DMS79 (cell line): Measurements from ENCODE around the gene CCNE1.
"Not testable (repeated sequence)": the region's sequence is repeated elsewhere in the genome, so short reads cannot be mapped to it uniquely, and the experiment has no call there.

Experiments
- DNase-seq: peaks from one replicate; lab custom pipeline; 2025; lab: John Stamatoyannopoulos, UW

CCNE1 gene

GRCh38 chr19:29787281-29787680 lies 24.5 kb upstream of the CCNE1 start:
- no peak for DNase-seq

DNA sequence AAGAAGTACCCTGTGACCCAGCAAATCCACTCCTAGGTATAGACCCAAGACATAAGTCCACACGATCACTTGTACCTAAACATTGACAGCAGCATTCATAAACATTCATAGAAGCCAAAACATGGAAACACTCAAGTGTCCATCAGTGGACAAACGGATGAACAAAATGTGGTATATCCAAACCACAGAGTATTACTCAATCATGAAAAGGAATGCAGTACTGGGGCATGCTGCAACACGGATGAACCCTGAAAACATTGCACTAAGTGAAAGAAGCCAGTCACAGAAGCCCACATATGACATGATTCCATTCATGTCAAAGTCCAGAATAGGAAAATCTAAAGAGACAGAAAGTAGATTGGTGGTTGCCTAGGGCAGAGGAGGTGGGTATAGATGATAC lies 22.8 kb upstream of the CCNE1 start:
- no peak for DNase-seq

DNA sequence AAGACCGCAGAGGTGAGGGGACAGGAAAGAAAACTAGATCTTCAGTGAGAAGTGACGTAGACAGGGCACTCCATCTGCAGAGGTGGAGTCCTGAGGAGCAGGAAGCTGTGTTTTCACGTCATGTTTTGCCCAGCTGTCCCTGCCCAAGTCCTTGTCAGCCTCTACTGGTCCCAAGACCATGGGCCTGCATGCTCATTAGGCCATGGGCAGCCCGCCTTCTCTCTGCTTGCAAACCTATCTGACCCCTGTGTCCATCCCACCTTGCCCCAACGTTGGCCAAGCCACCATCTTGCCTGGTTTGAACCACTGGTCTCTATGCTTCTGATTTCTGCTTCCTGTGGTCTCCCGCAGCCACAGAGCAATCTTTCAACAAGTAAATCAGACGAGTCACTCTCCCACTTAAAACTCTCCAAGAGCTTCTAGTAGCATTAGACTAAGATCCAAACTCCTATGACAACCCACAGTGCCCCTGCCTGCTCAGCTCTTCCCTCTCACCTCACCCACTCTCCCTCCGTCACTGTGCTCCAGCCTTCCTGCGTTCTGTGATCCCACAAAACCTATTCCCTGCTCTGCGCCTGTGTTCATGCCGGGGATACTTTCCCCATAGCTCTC lies 18.6 kb upstream of the CCNE1 start:
- DNase-seq, result no peak

GRCh38 chr19:29794490-29794889 lies 17.3 kb upstream of the CCNE1 start:
- DNase-seq, result not testable (repeated sequence)

DNA sequence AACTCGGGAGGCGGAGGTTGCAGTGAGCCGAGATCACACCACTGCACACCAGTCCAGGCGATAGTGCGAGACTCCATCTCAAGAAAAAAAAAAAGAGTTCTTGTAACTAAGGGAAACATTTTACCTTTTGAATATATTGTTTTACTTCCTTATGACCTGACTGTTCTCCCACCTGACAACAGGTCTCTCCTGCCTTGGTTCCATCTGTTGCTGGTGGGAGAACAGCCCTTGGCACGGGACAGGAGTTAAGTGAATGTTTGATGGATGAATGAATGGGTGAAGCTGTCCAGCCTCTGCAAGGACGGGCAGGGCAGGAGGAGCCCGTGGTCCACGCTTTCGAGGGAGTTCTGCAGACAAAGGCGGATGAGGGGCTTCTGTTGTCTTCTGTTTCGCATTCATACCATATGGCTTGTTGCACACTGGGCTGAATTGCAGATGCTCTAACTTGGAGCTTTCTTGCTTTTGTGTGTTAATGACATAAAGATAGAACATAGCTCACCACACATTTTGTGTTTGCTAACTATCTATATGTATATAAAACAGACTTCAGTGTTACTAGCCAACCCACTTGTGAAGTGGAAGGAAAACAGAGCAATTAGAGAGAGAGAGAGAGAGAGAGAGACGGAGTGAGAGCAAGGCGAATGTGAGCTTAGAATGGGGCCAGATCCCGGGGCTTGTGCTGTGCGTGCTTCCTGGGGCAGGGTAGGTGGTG lies 16.2 kb upstream of the CCNE1 start:
- DNase-seq, result no peak

DNA sequence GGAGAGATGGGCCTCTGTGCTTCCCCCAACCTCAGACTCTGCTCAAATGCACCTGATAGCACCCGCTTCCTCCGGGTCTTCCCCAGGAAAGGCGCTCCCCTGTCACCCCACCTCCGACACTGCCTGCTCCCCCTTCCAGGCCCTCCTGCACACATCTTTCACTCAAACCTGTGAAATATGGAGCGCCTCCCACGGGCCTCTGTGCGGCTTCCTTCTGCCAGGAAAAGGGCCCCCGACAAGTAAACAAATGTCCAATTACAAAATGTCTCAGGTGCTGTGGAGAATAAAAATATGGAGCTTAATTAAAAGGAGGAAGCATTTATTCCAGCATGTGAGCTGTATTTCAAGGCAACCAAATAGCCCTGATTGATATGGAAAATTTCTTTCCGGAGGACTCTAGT lies 15.6 kb upstream of the CCNE1 start:
- DNase-seq, result no peak

- DNase-seq, result peak; percentile 40
Measured at GRCh38 chr19:29798774-29799497, 12.9 kb upstream of the CCNE1 start.

DNA sequence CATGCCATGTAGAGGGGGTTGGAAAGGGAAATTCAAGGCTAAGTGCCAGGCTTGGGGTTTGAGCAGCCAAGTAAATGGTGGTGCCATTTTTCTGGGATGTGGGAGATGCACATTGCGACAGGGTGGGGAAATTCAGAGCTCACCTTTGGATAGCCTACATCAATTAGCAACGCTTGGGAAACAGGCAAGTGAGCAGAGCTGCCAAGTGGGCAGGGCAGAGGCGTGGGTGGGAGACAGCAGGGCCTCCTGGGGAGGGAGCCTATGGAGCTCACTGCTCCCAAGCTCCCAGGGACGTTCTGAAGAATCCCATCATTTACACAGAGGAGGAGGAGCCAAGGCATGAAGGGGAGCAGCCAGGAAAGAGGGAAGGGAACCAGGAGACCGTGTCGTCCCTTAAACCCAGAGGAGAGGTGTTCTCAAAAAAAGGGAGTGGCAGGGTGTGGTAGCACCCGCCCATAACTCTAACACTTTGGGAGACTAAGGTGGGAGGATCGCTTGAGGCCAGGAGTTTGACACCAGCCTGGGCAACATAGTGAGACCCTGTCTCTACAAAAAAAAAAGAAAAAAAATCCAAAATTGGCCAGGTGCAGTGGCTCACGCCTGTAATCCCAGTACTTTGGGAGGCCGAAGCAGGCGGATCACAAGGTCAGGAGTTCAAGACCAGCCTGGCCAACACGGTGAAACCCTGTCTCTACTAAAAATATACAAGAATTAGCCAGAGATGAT lies 11.5 kb upstream of the CCNE1 start:
- no peak for DNase-seq

GRCh38 chr19:29803951-29804350 lies 7.8 kb upstream of the CCNE1 start:
- DNase-seq, result not testable (repeated sequence)

- no peak for DNase-seq
Measured at GRCh38 chr19:29804493-29804892, 7.3 kb upstream of the CCNE1 start.

DNA sequence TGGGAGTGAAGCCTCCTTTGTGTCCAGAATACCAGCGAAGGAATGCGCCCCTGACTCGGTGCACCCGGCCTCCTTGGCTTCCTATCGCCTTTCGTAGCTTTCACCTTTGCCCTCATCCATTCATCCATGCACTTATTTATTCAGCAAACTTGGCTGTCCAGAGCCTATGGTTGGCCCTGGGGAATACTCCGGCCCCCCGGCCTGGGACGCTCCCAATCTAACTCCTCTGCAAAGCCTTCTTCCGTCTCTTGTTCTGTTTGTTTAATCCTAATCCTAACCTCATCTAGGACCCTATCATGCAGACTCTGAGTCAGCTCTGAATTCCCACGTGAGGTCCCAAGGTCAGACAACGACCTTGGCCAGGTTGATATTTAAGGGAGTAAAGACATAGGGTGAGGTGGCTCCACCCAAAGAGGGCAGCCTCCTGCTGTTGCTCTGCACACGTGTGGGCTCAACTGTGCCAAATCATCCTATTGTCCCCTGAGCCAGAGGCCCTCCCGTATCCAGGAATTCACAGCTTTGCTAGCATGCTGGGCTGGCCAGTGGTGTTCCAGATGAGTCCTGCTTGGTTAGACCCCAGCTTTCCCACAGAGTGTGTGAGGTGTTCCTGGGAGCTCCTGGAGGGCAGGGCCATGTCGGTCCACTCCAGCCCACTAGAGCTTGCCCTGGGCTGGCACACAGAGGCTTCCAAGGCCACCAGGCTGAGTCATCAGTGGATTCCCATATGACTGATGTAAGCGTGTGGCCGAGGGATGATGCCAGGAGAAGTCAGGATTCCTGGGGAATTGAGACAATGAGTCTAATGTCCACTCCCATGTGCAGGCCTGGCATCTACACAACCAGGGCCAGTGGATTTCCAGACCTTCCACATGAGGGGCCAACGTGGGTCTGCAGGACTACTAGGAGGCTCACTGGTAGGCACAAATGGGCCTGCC lies 6.5 kb upstream of the CCNE1 start:
- no peak for DNase-seq

- no peak for DNase-seq
Measured at GRCh38 chr19:29806098-29806866, 5.5 kb upstream of the CCNE1 start.

GRCh38 chr19:29807178-29807577 lies 4.6 kb upstream of the CCNE1 start:
- no peak for DNase-seq

- no peak for DNase-seq
Measured at GRCh38 chr19:29807870-29808405, 3.9 kb upstream of the CCNE1 start.

DNA sequence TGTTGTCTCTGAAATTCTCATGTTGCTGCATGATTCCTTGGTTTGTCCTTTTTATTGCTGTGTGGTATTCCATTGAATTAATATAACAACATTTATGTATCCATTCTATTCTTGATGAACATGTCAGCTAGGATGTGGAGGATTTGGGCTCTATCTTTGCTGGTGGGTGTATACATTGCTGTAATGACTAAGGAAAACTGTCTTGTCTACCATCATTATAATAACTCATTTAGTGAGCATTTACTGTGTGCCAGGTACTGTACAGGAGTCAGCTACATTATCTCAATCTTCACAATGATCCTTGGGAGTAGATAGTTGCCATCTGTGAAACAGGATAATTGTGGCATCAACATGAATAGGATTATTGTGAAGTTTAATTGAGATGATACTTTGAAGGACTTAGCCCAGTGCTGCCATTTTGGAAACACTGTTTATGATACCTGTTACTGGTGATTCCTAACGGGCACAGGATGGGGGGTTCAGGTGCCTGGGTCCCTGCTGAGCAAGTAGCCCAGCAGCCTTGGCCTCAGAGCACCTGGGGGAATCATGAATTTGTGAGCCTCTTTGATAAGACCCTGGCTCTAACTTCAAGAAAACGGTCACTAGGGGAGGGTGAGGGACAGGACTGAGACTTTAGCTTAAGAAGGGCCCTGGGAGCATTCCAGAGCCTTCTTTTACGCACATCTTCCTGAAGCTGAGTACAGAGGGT lies 1.8 kb upstream of the CCNE1 start:
- DNase-seq, result no peak

GRCh38 chr19:29810504-29810871 lies 1.3 kb upstream of the CCNE1 start:
- no peak for DNase-seq

DNA sequence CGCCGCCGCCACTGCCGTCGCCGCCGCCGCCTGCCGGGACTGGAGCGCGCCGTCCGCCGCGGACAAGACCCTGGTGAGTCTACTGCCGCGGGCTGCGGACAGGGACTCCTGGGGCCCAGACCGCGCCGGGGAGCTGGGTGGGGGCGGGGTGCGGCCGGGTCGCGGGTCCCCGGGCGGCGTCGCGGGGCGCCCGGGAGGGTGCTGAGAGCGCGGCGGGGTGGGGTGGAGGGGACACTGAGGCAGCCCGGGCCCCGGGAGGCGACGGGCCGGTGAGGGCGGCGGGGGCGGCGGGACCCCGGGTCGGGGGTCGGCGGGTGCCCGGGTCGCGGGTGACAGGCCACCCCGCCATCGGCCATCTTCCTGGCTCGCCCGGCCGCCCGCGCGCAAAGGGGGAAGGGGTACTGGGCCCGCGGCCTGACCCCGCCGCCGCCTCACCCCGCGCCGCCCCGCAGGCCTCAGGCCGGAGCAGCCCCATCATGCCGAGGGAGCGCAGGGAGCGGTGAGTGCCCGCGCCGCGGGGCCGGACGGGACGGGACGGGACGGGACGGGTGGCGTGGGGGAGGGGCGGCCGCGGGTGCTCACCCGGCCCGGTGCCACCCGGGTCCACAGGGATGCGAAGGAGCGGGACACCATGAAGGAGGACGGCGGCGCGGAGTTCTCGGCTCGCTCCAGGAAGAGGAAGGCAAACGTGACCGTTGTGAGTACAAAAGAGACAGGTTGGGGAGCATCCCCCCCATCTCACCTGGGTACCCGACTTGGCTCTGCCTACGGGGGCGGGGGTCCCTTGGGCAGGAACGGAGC lies 489 bp downstream of the CCNE1 start:
- DNase-seq, result no peak

GRCh38 chr19:29812881-29813275 lies 1.1 kb downstream of the CCNE1 start:
- DNase-seq, result no peak

GRCh38 chr19:29813642-29814041 lies 1.9 kb downstream of the CCNE1 start:
- no peak for DNase-seq
